Spleen (tissue), 7 donors: ENCODE results near the gene CCDC102B.

Experiments
- CTCF ChIP-seq, 11 experiments: fragments of 200-600 bp in 7 of 11; fragments of 450-650 bp in 4 of 11; sonication (generic) in 4 of 11; IDR thresholded peaks in 8 of 11; conservative IDR thresholded peaks in 3 of 11; 1 replicate in 7 of 11; 2 replicates in 4 of 11; pipeline versions ENCODE4 v1.4.0 to v1.8.0; 2016 to 2021; ENCODE audit warnings: antibody characterized with exemption in 11 of 11, inconsistent platforms in 4 of 11, mild to moderate bottlenecking in 1 of 11
- POLR2A ChIP-seq, 3 donors: fragments of 450-650 bp; IDR thresholded peaks; one replicate each; pipeline ENCODE4 v1.5.1; 2017; ENCODE audit warnings: antibody characterized with exemption in 3 of 3, mild to moderate bottlenecking in 1 of 3
- POLR2AphosphoS5 ChIP-seq, 3 donors: sonication (generic); formaldehyde crosslinking; IDR thresholded peaks; one replicate each; pipeline ENCODE4 v1.5.1; 2017; ENCODE audit warnings: antibody characterized with exemption in 3 of 3
- donor health status: DM: no; HTN: no; CAD: no; lungs with moderate emphysema.
- donor health status: DM: no; HTN: no; CAD: no.
- donor health status: DM: no; HTN: no; CAD: no.

GRCh38 chr18:68944826-68945225 is 146.9 kb downstream of the CCDC102B start:
- no peak for TF ChIP-seq CTCF (IDR thresholded peaks at IDR 0.05 in 8 of 11, conservative IDR thresholded peaks at IDR 0.05 in 3 of 11)
- no peak for TF ChIP-seq POLR2A (IDR thresholded peaks at IDR 0.05)
- no peak for TF ChIP-seq POLR2AphosphoS5 (IDR thresholded peaks at IDR 0.05)
